H1 (cell line): ENCODE results near the gene SMIM24. TPM values are rescaled to one million over a fixed set of nuclear protein-coding genes. Genes with fewer than 3 reads are reported as not detected.

ENCODE experiments used
- ATF3 ChIP-seq: IDR thresholded peaks from 2 replicates; pipeline ENCODE4 v1.6.1; 2011; ENCODE audit warnings: low read depth, mild to moderate bottlenecking, low read length; ENCODE audit not compliant: insufficient read depth
- CBX8 ChIP-seq: fragments of 300-800, 300-1000 bp; sonication (generic); IDR thresholded peaks from 2 replicates; pipeline ENCODE4 v1.7.1; 2016; ENCODE audit warnings: low read depth, low read length, borderline replicate concordance
- CEBPB ChIP-seq: IDR thresholded peaks from 2 replicates; pipeline ENCODE4 v1.6.1; 2012; ENCODE audit warnings: low read depth, low read length
- CHD2 ChIP-seq: IDR thresholded peaks from 2 replicates; pipeline ENCODE4 v1.6.1; 2012; ENCODE audit warnings: low read length, improper control_type of control experiment
- CREB1 ChIP-seq: IDR thresholded peaks from 2 replicates; pipeline ENCODE4 v1.6.1; 2012; ENCODE audit warnings: inconsistent platforms
- EP300 ChIP-seq, 2 experiments: IDR thresholded peaks; 1 replicate in 1 of 2; 2 replicates in 1 of 2; pipeline ENCODE4 v1.6.1; 2011 to 2012; ENCODE audit warnings: low read depth in 2 of 2, low read length in 2 of 2, mild to moderate bottlenecking in 2 of 2, borderline replicate concordance in 1 of 2, inconsistent platforms in 1 of 2, moderate library complexity in 1 of 2
- HDAC2 ChIP-seq, 2 experiments: fragments of 300-600 bp in 1 of 2; sonication (generic) in 1 of 2; IDR thresholded peaks; 2 replicates each; pipeline ENCODE4 v1.6.1; 2011 to 2012; ENCODE audit warnings: low read depth in 2 of 2, low read length in 2 of 2, mild to moderate bottlenecking in 2 of 2, moderate library complexity in 2 of 2, borderline replicate concordance in 1 of 2, inconsistent platforms in 1 of 2
- JUND ChIP-seq: IDR thresholded peaks from 2 replicates; pipeline ENCODE4 v1.6.1; 2011; ENCODE audit warnings: mild to moderate bottlenecking, improper control_type of control experiment, low read length
- KDM1A ChIP-seq: fragments of 200-600, 300-600 bp; sonication (generic); IDR thresholded peaks from 2 replicates; pipeline ENCODE4 v1.7.1; 2016; ENCODE audit warnings: mild to moderate bottlenecking, low read length, borderline replicate concordance
- PHF8 ChIP-seq: fragments of 200-600 bp; sonication (generic); conservative IDR thresholded peaks from 2 replicates; pipeline ENCODE4 v1.7.1; 2012; ENCODE audit warnings: low read depth, mild to moderate bottlenecking, inconsistent platforms, low read length, moderate library complexity
- RFX5 ChIP-seq: IDR thresholded peaks from 2 replicates; pipeline ENCODE4 v1.6.1; 2011; ENCODE audit warnings: low read depth, low read length, improper control_type of control experiment, borderline replicate concordance
- RNF2 ChIP-seq: fragments of 200-900, 300-1000 bp; sonication (generic); IDR thresholded peaks from 2 replicates; pipeline ENCODE4 v1.7.1; 2016; ENCODE audit warnings: borderline replicate concordance, low read depth, mild to moderate bottlenecking, antibody characterized with exemption, low read length; ENCODE audit not compliant: poor library complexity, severe bottlenecking; ENCODE audit errors: missing control alignments
- RXRA ChIP-seq: IDR thresholded peaks from 2 replicates; pipeline ENCODE4 v1.6.1; 2011; ENCODE audit warnings: low read depth, mild to moderate bottlenecking, low read length, moderate library complexity; ENCODE audit not compliant: insufficient read depth
- SAP30 ChIP-seq: fragments of 300-600 bp; sonication (generic); IDR thresholded peaks from 2 replicates; pipeline ENCODE4 v1.7.1; 2012; ENCODE audit warnings: low read length, moderate library complexity, mild to moderate bottlenecking, inconsistent platforms; ENCODE audit not compliant: insufficient read depth, insufficient replicate concordance
- SIX5 ChIP-seq: IDR thresholded peaks from 2 replicates; pipeline ENCODE4 v1.6.1; 2011; ENCODE audit warnings: mild to moderate bottlenecking, low read depth, low read length
- TAF1 ChIP-seq: IDR thresholded peaks from 2 replicates; pipeline ENCODE4 v1.6.1; 2011; ENCODE audit warnings: mild to moderate bottlenecking, low read depth, low read length
- USF2 ChIP-seq: IDR thresholded peaks from 2 replicates; pipeline ENCODE4 v1.6.1; 2011; ENCODE audit warnings: low read length, improper control_type of control experiment
- YY1 ChIP-seq: IDR thresholded peaks from 2 replicates; pipeline ENCODE4 v1.6.1; 2011; ENCODE audit warnings: low read depth, mild to moderate bottlenecking, low read length
- ZNF274 ChIP-seq: IDR thresholded peaks from 2 replicates; pipeline ENCODE4 v1.7.0; 2012; ENCODE audit warnings: low read length, borderline replicate concordance; ENCODE audit errors: extremely low read depth
- polyA plus RNA-seq, 7 experiments: library from polyadenylated mRNA; depleted of rRNA in 3 of 7; stranded (reverse) in 5 of 7; unstranded in 2 of 7; fragments of >200 nt in 5 of 7; fragments of 200-250 nt in 2 of 7; gene quantifications; 1 replicate in 5 of 7; 2 replicates in 1 of 7; 4 replicates in 1 of 7; pipeline versions ENCODE4 v1.2.1 to v1.2.3, GENCODE V29; 2011 to 2013; ENCODE audit warnings: missing spikeins in 2 of 7, mixed read lengths in 2 of 7
- total RNA-seq: library from RNA; stranded (reverse); fragmentation: NEBNext Ultra II Directional; extraction: Animal tissue kit (Norgen Biotek cat#: 25700); gene quantifications from 2 replicates; pipeline ENCODE4 v1.2.1, GENCODE V29; 2021
- TF ChIP-seq, protein P1 (sequence below): IDR thresholded peaks from 2 replicates; pipeline ENCODE4 v1.6.1; 2012; ENCODE audit warnings: inconsistent platforms

Gene SMIM24
- total and polyA plus RNA-seq, 2 of the 8 experiments (the other 6 are each of a cell fraction or from before 2014, with no cell fraction given) = 3.8 to 4.5 TPM

GRCh38 chr19:3434630-3435553 is 45.4 kb downstream of the SMIM24 start (continued):
- TF ChIP-seq CREB1 (peak; percentile 56), RFX5 (no peak), ZNF274 (no peak), RXRA (no peak), CBX8 (no peak), ATF3 (peak; percentile 68), TAF1 (peak; percentile 89), CHD2 (peak; percentile 89), SAP30 (no peak), YY1 (0 out of 2 replicates have a peak, but pooled peaks have one; percentile 32), SIX5 (peak; percentile 95), KDM1A (peak; percentile 98), EP300 (IDR thresholded peaks at IDR 0.05; ENCODE audit: borderline replicate concordance in 1 of 2, low read depth in 2 of 2, low read length in 2 of 2) (no peak), HDAC2 (IDR thresholded peaks at IDR 0.05; ENCODE audit: borderline replicate concordance in 1 of 2, low read depth in 2 of 2, low read length in 2 of 2) (peak in 1 of 2 experiments; percentile 91; a peak in 1 of 4 replicates), JUND (peak; percentile 90), CEBPB (no peak), USF2 (no peak), RNF2 (no peak), PHF8 (peak; percentile 86)
- TF ChIP-seq, protein P1, sequence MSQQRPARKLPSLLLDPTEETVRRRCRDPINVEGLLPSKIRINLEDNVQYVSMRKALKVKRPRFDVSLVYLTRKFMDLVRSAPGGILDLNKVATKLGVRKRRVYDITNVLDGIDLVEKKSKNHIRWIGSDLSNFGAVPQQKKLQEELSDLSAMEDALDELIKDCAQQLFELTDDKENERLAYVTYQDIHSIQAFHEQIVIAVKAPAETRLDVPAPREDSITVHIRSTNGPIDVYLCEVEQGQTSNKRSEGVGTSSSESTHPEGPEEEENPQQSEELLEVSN = no peak; the same call in 1 of the 2 replicates
